Mammary epithelial cell (primary cell): ENCODE data around the gene ANKRD13D.

ENCODE experiments used
- EZH2 ChIP-seq: IDR thresholded peaks from 2 replicates; pipeline ENCODE4 v1.6.1; 2012; ENCODE audit warnings: low read length, inconsistent platforms, borderline replicate concordance
- TF ChIP-seq, protein P1 (sequence below), 2 donors: IDR thresholded peaks in 1 of 2; conservative IDR thresholded peaks in 1 of 2; 2 replicates each; pipeline ENCODE4 v1.5.1; 2011 to 2012; ENCODE audit warnings: inconsistent platforms in 2 of 2, low read length in 2 of 2, mild to moderate bottlenecking in 2 of 2, control low read depth in 1 of 2, low read depth in 1 of 2; ENCODE audit not compliant: insufficient read depth in 1 of 2; ENCODE audit errors: extremely low read depth in 1 of 2

DNA sequence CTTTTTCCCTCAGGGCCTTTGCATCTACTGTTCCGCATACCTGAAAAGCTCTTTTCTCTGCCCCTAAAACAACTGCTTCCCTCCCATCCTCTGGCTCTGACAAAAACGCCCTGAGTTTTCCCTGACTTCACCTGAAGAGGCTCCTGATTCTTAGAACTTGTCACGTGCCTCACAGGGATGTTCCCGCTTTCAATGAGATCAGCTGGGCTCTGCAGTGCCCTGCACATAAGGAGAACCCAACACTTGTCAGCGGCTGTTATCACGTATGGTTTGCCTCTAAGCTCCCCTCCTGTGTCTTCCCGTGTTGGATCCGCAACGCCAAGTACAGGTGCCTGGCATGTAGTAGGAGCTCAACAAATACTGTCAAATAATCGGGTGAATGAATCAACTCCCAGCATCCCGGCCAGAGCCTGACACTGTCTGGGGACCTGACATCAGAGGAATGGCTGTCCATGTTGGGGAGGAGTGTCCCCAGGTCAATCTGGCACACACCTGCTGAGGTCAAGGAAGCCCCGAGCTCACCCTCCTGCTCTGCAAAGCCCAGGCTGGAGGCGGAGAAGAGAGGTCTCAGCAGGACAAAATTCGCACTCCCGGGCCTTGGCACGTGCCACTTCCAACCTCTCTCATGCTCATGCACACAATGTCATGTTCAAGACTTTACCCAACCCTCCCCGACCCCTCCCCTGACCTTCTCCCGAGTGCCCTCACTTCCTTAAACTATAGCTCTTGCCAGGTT, 27.0 kb upstream of the ANKRD13D start:
- TF ChIP-seq, protein P1, sequence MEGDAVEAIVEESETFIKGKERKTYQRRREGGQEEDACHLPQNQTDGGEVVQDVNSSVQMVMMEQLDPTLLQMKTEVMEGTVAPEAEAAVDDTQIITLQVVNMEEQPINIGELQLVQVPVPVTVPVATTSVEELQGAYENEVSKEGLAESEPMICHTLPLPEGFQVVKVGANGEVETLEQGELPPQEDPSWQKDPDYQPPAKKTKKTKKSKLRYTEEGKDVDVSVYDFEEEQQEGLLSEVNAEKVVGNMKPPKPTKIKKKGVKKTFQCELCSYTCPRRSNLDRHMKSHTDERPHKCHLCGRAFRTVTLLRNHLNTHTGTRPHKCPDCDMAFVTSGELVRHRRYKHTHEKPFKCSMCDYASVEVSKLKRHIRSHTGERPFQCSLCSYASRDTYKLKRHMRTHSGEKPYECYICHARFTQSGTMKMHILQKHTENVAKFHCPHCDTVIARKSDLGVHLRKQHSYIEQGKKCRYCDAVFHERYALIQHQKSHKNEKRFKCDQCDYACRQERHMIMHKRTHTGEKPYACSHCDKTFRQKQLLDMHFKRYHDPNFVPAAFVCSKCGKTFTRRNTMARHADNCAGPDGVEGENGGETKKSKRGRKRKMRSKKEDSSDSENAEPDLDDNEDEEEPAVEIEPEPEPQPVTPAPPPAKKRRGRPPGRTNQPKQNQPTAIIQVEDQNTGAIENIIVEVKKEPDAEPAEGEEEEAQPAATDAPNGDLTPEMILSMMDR (conservative IDR thresholded peaks at IDR 0.05 in 1 of 2, IDR thresholded peaks at IDR 0.05 in 1 of 2; ENCODE audit: extremely low read depth in 1 of 2, insufficient read depth in 1 of 2, low read depth in 1 of 2, low read length in 2 of 2) = no peak
- no peak for TF ChIP-seq EZH2
